ENCODE measurements around the gene CLIC5. TPM values are rescaled to one million over a fixed set of nuclear protein-coding genes. Genes with fewer than 3 reads are reported as not detected.

The CLIC5 gene
- total and polyA plus RNA-seq, 11 donors, result 63.0 to 381 (median 244) TPM

- Histone ChIP-seq H3K9me3 (no peaks in the 10 kb centered on the region), H3K4me1 (peaks cover 0 to 67% (median 48%) of the 10 kb centered on the region in 12 donors), H3K4me3 (peak overlapping the region in 10 of 12 donors; percentile 13 to 89 (median 70)), H3K36me3 (peaks cover 0 to 7% (median 0%) of the 10 kb centered on the region in 9 donors), H3K27ac (peak overlapping the region; percentile 74 to 99 (median 96)), H3K27me3 (peaks cover 0 to 13% (median 0%) of the 10 kb centered on the region in 9 donors)
- peak in 1 of 5 donors; percentile 59 for DNase-seq
- intact Hi-C loops (cut with DNase I), result loop anchor here in 7 of 10 donors (5.0 to 10.0 kb wide), 5 partner anchors 39 to 79 kb away; no protein-coding TSS in a partner anchor
- peak; percentile 34 to 71 (median 42) for ATAC-seq
- 26 to 40% (median 38%) methylated on average over 8 of the region's 8 CpGs for WGBS, 4 donors
- no peak for TF ChIP-seq POLR2A (IDR thresholded peaks at IDR 0.05)
- TF ChIP-seq, protein P1, sequence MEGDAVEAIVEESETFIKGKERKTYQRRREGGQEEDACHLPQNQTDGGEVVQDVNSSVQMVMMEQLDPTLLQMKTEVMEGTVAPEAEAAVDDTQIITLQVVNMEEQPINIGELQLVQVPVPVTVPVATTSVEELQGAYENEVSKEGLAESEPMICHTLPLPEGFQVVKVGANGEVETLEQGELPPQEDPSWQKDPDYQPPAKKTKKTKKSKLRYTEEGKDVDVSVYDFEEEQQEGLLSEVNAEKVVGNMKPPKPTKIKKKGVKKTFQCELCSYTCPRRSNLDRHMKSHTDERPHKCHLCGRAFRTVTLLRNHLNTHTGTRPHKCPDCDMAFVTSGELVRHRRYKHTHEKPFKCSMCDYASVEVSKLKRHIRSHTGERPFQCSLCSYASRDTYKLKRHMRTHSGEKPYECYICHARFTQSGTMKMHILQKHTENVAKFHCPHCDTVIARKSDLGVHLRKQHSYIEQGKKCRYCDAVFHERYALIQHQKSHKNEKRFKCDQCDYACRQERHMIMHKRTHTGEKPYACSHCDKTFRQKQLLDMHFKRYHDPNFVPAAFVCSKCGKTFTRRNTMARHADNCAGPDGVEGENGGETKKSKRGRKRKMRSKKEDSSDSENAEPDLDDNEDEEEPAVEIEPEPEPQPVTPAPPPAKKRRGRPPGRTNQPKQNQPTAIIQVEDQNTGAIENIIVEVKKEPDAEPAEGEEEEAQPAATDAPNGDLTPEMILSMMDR (IDR thresholded peaks at IDR 0.05), result no peak
Measured at GRCh38 chr6:46011188-46012085, 4.2 kb downstream of the CLIC5 start.

DNA sequence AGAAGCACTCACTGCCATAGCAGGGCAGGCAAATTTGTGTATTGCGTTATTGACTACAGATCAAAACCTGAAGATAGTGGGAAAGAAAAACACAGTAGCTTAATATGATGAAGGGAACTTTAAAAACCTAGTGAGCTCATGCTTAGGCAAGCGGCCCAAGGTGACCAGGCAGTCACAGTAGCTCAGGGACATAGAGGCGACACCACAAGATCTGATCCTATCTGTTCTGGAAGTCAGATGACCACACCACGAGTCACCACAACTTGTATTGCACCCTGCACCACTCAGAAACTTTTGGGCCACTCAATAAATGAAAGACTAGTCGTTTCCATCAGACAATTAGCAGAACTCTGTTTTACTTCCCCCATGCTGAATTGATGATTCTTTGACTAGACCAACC lies 4.9 kb downstream of the CLIC5 start:
- Histone ChIP-seq H3K9me3 (no peaks in the 10 kb centered on the region), H3K4me3 (peak overlapping the region in 7 of 12 donors; percentile 19 to 89 (median 76)), H3K27me3 (peaks cover 0 to 12% (median 0%) of the 10 kb centered on the region in 9 donors), H3K4me1 (peaks cover 0 to 70% (median 50%) of the 10 kb centered on the region in 12 donors), H3K27ac (peak overlapping the region; percentile 74 to 99 (median 96)), H3K36me3 (peaks cover 0 to 7% (median 0%) of the 10 kb centered on the region in 9 donors)
- intact Hi-C loops (cut with DNase I), result loop anchor here in 7 of 10 donors (5.0 to 10.0 kb wide), 5 partner anchors 38 to 78 kb away; no protein-coding TSS in a partner anchor
- TF ChIP-seq POLR2A (IDR thresholded peaks at IDR 0.05), result no peak
- TF ChIP-seq, protein P1 (IDR thresholded peaks at IDR 0.05), result no peak
- WGBS, 4 donors, result 36 to 46% (median 40%) methylated on average over 5 of the region's 5 CpGs
- DNase-seq (peak in 3 of 5 donors; percentile 27 to 57 (median 54)), ATAC-seq (peak; percentile 14 to 66 (median 44))

GRCh38 chr6:46010270-46010669 lies 5.4 kb downstream of the CLIC5 start:
- Histone ChIP-seq H3K27me3 (peaks cover 0 to 7% (median 0%) of the 10 kb centered on the region in 9 donors), H3K27ac (peak overlapping the region; percentile 74 to 99 (median 96)), H3K36me3 (peaks cover 0 to 7% (median 0%) of the 10 kb centered on the region in 9 donors), H3K9me3 (no peaks in the 10 kb centered on the region), H3K4me1 (peaks cover under 1 to 75% (median 54%) of the 10 kb centered on the region in 12 donors), H3K4me3 (peak overlapping the region in 3 of 12 donors; percentile 3 to 89 (median 89))
- intact Hi-C loops (cut with DNase I), result loop anchor here in 7 of 10 donors (5.0 to 10.0 kb wide), 5 partner anchors 38 to 78 kb away; no protein-coding TSS in a partner anchor
- 49 to 73% (median 65%) methylated on average over 3 of the region's 3 CpGs for WGBS, 4 donors
- ATAC-seq, result no peak
- DNase-seq, result no peak
- no peak for TF ChIP-seq POLR2A (IDR thresholded peaks at IDR 0.05)

DNA sequence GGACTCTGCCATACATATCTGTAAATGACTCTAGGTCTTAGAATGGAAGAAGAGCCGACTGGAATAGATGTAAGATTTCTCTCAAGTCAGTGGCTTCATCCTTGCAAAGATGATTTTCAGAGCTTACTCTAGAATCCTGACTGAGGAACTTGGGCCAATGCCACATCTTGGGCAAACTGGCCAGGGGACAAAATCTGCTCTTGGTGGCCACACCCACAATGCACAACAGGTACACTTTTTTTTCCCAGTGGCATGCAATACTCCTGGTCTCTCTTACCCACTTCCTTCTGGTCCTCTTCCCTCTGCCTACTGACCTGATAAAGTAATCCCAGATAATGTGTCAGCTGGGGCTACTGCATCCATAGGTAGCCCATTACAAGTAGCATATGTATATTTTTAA lies 13.4 kb downstream of the CLIC5 start:
- WGBS, 4 donors, result 76 to 95% (median 78%) methylated on average over 1 of the region's 1 CpG
- ATAC-seq, result no peak
- TF ChIP-seq, protein P1 (IDR thresholded peaks at IDR 0.05), result no peak
- no peak for TF ChIP-seq POLR2A (IDR thresholded peaks at IDR 0.05)
- peaks cover 10 to 92% (median 55%) of the 10 kb centered on the region in 12 donors for H3K4me1 ChIP-seq
- no peak overlapping the region for H3K4me3 ChIP-seq
- H3K9me3 ChIP-seq, result no peaks in the 10 kb centered on the region
- H3K36me3 ChIP-seq, result peaks cover 0 to 28% (median 0%) of the 10 kb centered on the region in 9 donors
- H3K27ac ChIP-seq, result peak overlapping the region in 5 of 12 donors; percentile 63 to 87 (median 71)
- no peaks in the 10 kb centered on the region for H3K27me3 ChIP-seq
- intact Hi-C loops (cut with DNase I), result no loop called here
- DNase-seq, result no peak
